Tibial nerve (tissue), 3 donors: Measurements from ENCODE around the gene MYH6.

Experiments used
- CTCF ChIP-seq, 5 experiments: fragments of 200-600 bp in 3 of 5; fragments of 450-650 bp in 2 of 5; sonication (generic) in 3 of 5; IDR thresholded peaks; one replicate each; pipeline ENCODE4 v1.5.1; 2016 to 2019; ENCODE audit warnings: antibody characterized with exemption in 5 of 5, mild to moderate bottlenecking in 3 of 5, moderate library complexity in 2 of 5
- POLR2A ChIP-seq, 2 donors: fragments of 450-650 bp; IDR thresholded peaks; one replicate each; pipeline ENCODE4 v1.6.1; 2017; ENCODE audit warnings: antibody characterized with exemption in 2 of 2, mild to moderate bottlenecking in 2 of 2, moderate library complexity in 2 of 2

DNA sequence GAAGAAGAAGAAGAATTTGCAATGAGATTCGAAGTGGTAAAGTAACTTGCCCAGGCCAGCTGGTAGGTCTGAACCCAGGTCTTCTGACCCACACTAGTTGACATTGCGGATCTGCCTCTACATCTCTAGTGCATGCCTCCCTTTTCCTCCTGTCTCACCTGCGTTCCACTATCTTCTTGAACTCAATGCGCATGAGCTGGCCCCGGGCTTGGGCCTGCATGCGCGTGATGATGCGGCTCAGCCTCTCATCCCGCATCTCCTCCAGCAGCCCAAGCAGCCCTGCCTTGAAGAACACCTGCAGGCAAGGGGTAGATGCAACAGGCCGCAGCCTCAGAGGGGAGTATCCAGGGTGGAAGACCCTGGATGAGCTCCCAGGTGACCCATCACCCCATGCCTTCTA, 11.9 kb downstream of the MYH6 start:
- no peak for TF ChIP-seq CTCF (IDR thresholded peaks at IDR 0.05)
- TF ChIP-seq POLR2A (IDR thresholded peaks at IDR 0.05): no peak
